HG03432 (cell line): ENCODE data around the gene DOLPP1.

Experiments used
- ATAC-seq: cut with Tn5 transposase; IDR thresholded peaks from one replicate; pipeline ENCODE4 v1.9.1; 2021; ENCODE audit warnings: mild to moderate bottlenecking, moderate library complexity; ENCODE audit not compliant: unreplicated experiment

Gene DOLPP1

GRCh38 chr9:129093602-129094386, 12.9 kb downstream of the DOLPP1 start:
- ATAC-seq: no peak

- ATAC-seq: no peak
Measured at GRCh38 chr9:129094387-129095169, 13.7 kb downstream of the DOLPP1 start.

DNA sequence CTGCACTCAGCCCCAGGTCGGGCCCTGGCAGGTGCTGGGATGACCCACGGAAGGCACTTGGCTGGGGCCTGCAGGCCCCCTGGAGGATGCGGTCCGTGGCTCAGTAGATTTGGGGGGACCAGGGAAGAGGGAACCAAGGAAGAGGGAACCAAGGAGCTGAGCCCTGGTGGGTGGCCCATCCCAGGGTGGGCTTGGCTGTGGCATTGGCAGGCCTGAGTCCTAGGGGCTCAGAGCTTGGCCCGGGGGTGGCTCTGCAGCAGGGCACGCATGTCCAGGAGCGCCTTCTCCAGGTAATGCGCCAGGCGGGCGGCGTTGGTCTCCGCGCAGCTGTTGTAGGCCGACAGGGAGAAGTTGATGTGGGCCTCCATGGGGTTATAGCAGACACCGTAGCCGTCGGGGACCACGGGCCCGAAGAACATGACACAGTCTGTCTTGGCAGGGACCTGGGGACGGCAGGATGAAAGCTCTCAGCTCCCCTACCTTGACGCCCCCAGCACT, 14.3 kb downstream of the DOLPP1 start:
- no peak for ATAC-seq

- ATAC-seq: no peak
Measured at GRCh38 chr9:129095908-129096307, 15.0 kb downstream of the DOLPP1 start.

DNA sequence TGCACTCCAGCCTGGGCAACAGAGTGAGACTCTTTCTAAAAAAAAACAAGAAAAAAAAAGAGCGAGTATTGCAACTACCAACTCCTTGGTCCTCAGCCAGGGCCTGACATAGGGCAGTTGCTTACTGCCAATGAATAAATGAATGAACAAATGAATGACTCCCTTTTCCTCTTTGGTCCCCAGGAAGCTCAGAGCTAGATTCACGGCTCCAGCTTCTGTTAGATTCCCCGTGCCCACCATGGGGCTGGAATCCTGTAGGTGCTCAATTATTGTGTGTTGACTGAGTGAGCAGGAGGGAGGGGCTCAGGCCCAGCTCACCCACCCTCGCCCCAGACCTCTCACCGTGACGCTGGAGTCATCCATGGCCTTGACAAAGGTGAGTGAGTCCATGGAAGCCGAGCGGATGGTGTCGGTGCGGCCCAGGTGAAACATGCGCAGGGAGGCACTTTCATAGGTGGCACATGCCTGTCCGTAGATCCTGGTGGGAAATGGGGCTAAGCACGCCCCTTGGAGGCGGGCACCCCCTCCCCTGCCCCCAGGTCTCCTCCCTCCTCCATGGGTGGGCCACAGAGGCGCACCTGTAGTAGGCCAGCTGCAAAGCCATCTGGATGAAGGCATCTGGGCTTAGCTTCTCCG, 16.9 kb downstream of the DOLPP1 start:
- ATAC-seq: no peak

DNA sequence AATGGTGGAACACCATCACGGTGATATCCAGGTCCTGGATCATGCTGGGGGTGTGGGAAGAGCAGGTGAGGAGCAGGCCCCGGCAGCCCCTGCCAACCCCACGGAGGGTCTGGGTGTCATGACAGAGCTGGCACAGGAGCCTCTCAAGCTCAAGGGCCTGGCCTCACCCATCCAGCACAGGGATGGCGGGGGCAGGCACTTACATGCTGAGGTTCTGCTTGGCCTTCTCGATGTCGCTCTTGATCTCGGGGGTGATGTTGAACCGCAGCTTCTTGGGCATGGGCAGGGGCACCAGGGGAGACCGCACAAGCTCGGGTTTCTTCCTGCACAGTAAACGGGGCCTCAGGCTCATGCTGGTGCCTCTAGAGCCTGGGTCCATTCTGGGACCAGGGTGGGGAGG, 17.4 kb downstream of the DOLPP1 start:
- ATAC-seq: no peak

GRCh38 chr9:129100383-129101169, 19.7 kb downstream of the DOLPP1 start:
- ATAC-seq: no peak

GRCh38 chr9:129101279-129101678, 20.4 kb downstream of the DOLPP1 start:
- ATAC-seq: no peak

- ATAC-seq: no peak
Measured at GRCh38 chr9:129102095-129102525, 21.2 kb downstream of the DOLPP1 start.

DNA sequence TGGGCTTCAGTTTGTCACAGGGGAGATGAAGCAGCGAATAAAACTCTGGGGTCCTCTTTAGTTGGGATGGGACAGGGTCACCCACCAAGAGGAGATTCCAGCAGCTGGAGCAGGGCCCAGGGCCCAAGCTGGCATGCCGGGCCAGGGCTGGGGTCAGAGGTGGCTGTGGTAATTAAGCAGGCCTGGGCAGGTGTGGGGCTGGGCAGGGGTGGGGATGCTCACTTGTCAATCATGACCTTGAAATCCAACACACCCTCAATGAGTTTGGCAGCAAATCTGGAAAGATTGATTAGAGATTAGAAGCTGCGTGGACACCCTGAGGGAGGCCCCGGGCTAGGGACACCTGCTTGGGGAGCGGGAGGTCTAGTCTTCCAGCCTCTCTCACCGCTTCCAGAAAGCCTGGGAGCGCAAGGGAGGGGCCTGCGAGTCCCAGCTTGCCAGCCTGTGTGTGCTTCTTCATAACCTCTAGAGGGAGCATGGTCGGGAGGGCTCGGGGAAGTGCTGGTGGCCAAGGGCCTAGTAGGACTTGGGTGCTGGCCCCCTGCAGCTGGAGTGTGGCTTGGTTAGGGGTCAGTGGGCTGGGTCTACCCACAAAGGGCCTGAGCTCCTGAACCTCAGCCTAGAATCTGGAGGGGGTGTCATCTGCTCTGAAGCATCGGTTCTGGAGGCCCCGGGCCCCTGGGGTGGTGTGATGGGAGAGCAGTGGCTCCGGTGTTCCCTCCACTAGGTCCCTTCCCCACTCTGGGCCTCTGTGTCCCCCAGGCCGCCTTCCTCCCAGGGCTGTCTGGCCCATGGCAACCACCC, 22.1 kb downstream of the DOLPP1 start:
- ATAC-seq: no peak

DNA sequence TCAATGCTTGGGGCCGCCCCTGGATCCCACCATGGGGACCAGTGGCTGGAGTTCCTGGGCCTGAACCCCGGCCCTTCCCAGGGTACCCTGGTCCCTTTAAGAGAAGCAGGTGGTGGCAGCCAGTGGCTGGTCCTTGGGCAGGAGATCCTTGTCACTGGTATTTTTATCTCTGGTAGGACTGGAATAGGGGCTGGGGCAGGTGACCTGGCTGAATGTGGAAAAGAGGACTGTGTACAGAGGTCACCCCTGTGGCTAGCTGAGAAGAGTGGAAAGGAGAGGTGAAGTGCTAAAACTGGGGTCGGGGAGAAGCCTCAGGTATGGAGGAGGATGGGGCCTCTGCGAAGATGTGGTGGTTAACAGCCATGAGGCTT, 22.7 kb downstream of the DOLPP1 start:
- no peak for ATAC-seq

DNA sequence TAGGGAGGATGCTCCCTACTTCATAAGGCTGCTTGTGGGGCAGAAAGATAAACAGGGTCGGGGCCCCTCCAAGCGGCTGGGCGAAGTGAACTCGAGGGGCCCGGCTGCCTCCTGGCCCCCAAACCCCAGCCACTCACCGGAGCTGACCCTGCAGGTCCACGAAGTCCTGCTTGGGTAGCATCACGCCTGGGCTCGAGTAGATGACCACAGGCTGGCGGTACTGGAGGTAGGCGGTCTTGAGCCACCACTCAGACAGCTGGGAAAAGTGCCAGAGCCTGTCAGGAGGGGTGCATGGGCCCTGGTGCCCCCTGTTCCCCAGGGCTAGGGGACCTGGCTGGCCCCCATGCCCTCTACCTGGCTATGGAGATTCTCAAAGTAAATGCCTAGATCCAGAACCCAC, 23.1 kb downstream of the DOLPP1 start:
- ATAC-seq: no peak

DNA sequence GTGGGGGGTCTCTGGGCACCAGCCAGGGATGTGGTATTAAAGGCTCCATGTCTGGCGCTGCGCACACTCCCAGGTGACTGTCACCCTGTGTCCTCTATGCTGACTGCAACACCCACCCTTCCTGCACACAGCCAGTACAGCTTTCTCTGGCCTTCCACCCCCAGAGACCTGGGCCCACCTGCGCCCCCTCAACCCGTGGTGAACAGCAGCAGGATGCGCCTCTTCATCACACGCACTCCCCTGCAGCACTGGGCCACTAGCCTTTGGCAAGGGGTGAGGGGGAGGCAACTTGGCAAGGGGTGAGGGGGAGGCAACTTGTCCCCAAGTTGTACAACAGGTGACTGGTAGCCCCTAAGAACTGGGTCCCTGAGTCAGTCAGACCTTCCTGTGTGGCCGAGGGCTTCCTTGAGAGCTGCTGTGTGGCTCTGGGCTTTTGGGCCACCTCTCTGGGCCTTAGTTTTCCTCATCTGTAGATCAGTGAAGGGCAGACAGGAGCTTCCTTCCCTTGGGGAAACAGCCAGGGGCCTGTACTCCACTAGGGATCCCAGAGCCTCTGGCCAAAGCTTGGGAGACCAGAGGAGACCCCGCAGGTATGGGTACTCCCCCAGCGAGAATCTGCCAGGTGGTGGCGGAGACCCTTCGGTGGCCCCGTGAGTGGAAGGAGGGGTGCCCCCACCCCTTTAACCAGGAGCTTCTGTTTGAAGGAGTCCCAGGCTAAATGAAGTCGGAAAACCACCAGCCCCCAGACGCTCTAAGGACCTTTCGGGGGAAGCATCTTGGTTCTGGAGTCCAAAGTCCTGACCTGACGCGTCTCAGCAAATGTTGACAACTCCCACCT, 25.2 kb downstream of the DOLPP1 start:
- no peak for ATAC-seq

DNA sequence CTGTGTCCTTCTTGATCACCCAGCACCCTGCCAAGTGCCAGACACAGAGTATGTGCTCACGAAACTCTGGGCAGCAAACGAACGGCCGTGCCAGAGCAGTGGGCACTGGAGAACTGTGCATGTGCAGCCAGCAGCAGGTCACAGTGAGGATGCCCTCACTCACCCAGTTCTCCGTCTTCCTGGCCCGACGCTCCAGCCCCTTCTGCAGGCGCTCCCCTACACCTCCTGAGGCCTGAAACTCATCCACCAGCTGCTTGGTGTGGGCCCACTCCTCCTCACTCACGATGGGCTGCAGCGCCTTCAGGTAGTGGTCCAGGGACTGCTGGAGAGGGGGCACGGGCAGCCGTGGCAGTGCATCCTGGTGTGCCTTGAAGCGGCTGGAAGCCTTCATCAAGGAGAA, 26.7 kb downstream of the DOLPP1 start:
- no peak for ATAC-seq

DNA sequence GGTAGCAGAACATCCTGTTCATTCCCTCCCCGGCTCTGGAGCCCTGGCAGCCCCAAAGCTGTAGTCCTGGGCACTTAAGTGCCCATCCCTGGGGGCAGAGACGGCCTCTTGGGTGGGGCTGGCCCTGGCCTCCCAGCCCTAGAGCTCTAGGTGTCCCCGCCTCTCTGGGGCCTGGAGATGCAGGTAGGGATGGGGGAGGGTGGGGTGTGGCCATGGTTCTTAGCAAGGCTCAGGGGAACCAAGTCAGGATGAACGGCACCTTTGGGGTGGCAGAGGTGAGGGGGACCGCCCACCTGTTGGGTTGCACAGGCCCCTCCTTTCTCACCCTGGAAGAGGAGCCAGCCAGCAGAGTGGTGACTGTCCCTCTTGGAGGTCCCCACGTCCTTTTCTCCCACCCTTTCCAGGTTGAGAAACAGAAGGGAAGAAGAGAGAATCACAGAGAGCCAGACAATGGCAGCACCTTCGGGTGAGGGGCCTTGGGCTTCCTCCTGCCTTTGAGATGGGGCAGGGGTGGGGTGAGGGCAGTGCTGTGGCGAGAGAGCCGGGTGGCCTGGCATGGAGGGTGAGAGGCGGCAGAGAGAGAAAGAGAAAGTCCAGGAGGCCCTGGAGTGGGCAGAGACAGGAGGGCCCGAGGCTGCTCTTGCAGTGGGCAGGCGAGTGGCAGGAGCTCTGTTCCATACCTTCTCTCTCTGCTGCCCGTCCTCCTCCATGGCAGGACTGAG, 27.3 kb downstream of the DOLPP1 start:
- no peak for ATAC-seq

- no peak for ATAC-seq
Measured at GRCh38 chr9:129108805-129109536, 28.1 kb downstream of the DOLPP1 start.

- ATAC-seq: no peak
Measured at GRCh38 chr9:129109537-129109903, 28.6 kb downstream of the DOLPP1 start.
